Measurements from ENCODE around the gene TOGARAM1. TPM values are rescaled to one million over a fixed set of nuclear protein-coding genes. Genes with fewer than 3 reads are reported as not detected.
"Not testable (repeated sequence)": the region's sequence is repeated elsewhere in the genome, so short reads cannot be mapped to it uniquely, and the experiment has no call there.

The TOGARAM1 gene
- total and polyA plus RNA-seq, 2 experiments from 2014 or later, result 10.5 to 12.2 TPM

GRCh38 chr14:45073231-45073879 is 111.4 kb downstream of the TOGARAM1 start:
- Histone ChIP-seq H3F3A (ENCODE audit: insufficient read depth) (no peaks in the 10 kb centered on the region), H3K27me3 (replicated peaks; ENCODE audit: insufficient read depth) (no peaks in the 10 kb centered on the region), H3K79me2 (ENCODE audit: insufficient read depth) (no peaks in the 10 kb centered on the region), H3K36me3 (ENCODE audit: low read depth) (peaks cover 4% of the 10 kb centered on the region; the same call in 1 of the 2 replicates), H3K9ac (no peak overlapping the region), H3K4me1 (ENCODE audit: insufficient read depth) (no peaks in the 10 kb centered on the region), H3K9me3 (ENCODE audit: low read depth) (no peaks in the 10 kb centered on the region), H4K20me1 (ENCODE audit: insufficient read depth) (no peaks in the 10 kb centered on the region), H3K9me2 (ENCODE audit: insufficient read depth) (no peaks in the 10 kb centered on the region), H2AFZ (no peak overlapping the region), H3K4me3 (no peak overlapping the region), H3K4me2 (ENCODE audit: unreplicated experiment) (no peak overlapping the region), H3K27ac (no peak overlapping the region)
- no peak for DNase-seq
- WGBS, 2 experiments (ENCODE audit: low coverage in 1 of 2, low lambda C conversion rate in 2 of 2, missing lambda C conversion rate in 2 of 2), result 82 to 84% methylated on average over 5 of the region's 5 CpGs
- in situ Hi-C loops (cut with MboI), result no loop called here
- TF ChIP-seq EZH2phosphoT487 (IDR thresholded peaks at IDR 0.05; ENCODE audit: insufficient read depth, low read depth) (no peak), EZH2 (IDR thresholded peaks at IDR 0.05; ENCODE audit: insufficient read depth, poor library complexity, severe bottlenecking) (no peak)

- H3K9ac ChIP-seq, result no peak overlapping the region
- H3K36me3 ChIP-seq (ENCODE audit: low read depth), result no peaks in the 10 kb centered on the region
- no peak for TF ChIP-seq EZH2 (IDR thresholded peaks at IDR 0.05; ENCODE audit: insufficient read depth, poor library complexity, severe bottlenecking)
- TF ChIP-seq EZH2phosphoT487 (IDR thresholded peaks at IDR 0.05; ENCODE audit: insufficient read depth, low read depth), result no peak
- no peaks in the 10 kb centered on the region for H3K4me1 ChIP-seq (ENCODE audit: insufficient read depth)
- H3F3A ChIP-seq (ENCODE audit: insufficient read depth), result no peaks in the 10 kb centered on the region
- WGBS, 2 experiments (ENCODE audit: low coverage in 1 of 2, low lambda C conversion rate in 2 of 2, missing lambda C conversion rate in 2 of 2), result 56 to 68% methylated on average over 1 of the region's 1 CpG
- in situ Hi-C loops (cut with MboI), result no loop called here
- H3K79me2 ChIP-seq (ENCODE audit: insufficient read depth), result no peaks in the 10 kb centered on the region
- no peak overlapping the region for H3K4me2 ChIP-seq (ENCODE audit: unreplicated experiment)
- H3K9me2 ChIP-seq (ENCODE audit: insufficient read depth), result no peaks in the 10 kb centered on the region
- no peak overlapping the region for H3K27ac ChIP-seq
- no peak overlapping the region for H3K4me3 ChIP-seq
- H3K27me3 ChIP-seq (replicated peaks; ENCODE audit: insufficient read depth), result no peaks in the 10 kb centered on the region
- no peak for DNase-seq
- no peaks in the 10 kb centered on the region for H4K20me1 ChIP-seq (ENCODE audit: insufficient read depth)
- no peaks in the 10 kb centered on the region for H3K9me3 ChIP-seq (ENCODE audit: low read depth)
- no peak overlapping the region for H2AFZ ChIP-seq
These were observed 116.3 kb downstream of the TOGARAM1 start for GRCh38 chr14:45078323-45078722.

- H3K4me2 ChIP-seq (ENCODE audit: unreplicated experiment); DNase-seq; H3K27me3 ChIP-seq (replicated peaks; ENCODE audit: insufficient read depth); H3K36me3 ChIP-seq (ENCODE audit: low read depth); H3K4me3 ChIP-seq; H3K27ac ChIP-seq; H3K9me3 ChIP-seq (ENCODE audit: low read depth); H2AFZ ChIP-seq; in situ Hi-C loops (cut with MboI); H3K9me2 ChIP-seq (ENCODE audit: insufficient read depth); H3K9ac ChIP-seq; H3K4me1 ChIP-seq (ENCODE audit: insufficient read depth); H4K20me1 ChIP-seq (ENCODE audit: insufficient read depth): not testable (repeated sequence)
- H3F3A ChIP-seq (ENCODE audit: insufficient read depth), result peaks cover 12% of the 10 kb centered on the region
- H3K79me2 ChIP-seq (ENCODE audit: insufficient read depth), result peaks cover 15% of the 10 kb centered on the region
- WGBS, 2 experiments (ENCODE audit: low coverage in 1 of 2, low lambda C conversion rate in 2 of 2, missing lambda C conversion rate in 2 of 2), result 91 to 100% methylated on average over 5 to 40 of the region's 40 CpGs
These were observed 118.5 kb downstream of the TOGARAM1 start for GRCh38 chr14:45080416-45080968.

GRCh38 chr14:45081096-45081495 is 119.1 kb downstream of the TOGARAM1 start:
- H4K20me1 ChIP-seq (ENCODE audit: insufficient read depth); H3K27me3 ChIP-seq (replicated peaks; ENCODE audit: insufficient read depth); H2AFZ ChIP-seq; H3K9me3 ChIP-seq (ENCODE audit: low read depth); H3K9me2 ChIP-seq (ENCODE audit: insufficient read depth); in situ Hi-C loops (cut with MboI); H3K9ac ChIP-seq; H3K4me3 ChIP-seq; DNase-seq; H3K27ac ChIP-seq; H3K4me1 ChIP-seq (ENCODE audit: insufficient read depth); H3K4me2 ChIP-seq (ENCODE audit: unreplicated experiment); H3K36me3 ChIP-seq (ENCODE audit: low read depth): not testable (repeated sequence)
- 91 to 97% methylated on average over 3 of the region's 3 CpGs for WGBS, 2 experiments (ENCODE audit: low coverage in 1 of 2, low lambda C conversion rate in 2 of 2, missing lambda C conversion rate in 2 of 2)
- peaks cover 21% of the 10 kb centered on the region for H3K79me2 ChIP-seq (ENCODE audit: insufficient read depth)
- H3F3A ChIP-seq (ENCODE audit: insufficient read depth), result peaks cover 15% of the 10 kb centered on the region

- Histone ChIP-seq H3K9ac (no peak overlapping the region), H3K27ac (no peak overlapping the region), H3K36me3 (ENCODE audit: low read depth) (no peaks in the 10 kb centered on the region), H3K79me2 (ENCODE audit: insufficient read depth) (peaks cover 35% of the 10 kb centered on the region), H3K4me2 (ENCODE audit: unreplicated experiment) (no peak overlapping the region), H3K9me3 (ENCODE audit: low read depth) (no peaks in the 10 kb centered on the region), H2AFZ (peak overlapping the region; percentile 37; the same call in 1 of the 2 replicates), H3F3A (ENCODE audit: insufficient read depth) (peaks cover 17% of the 10 kb centered on the region), H4K20me1 (ENCODE audit: insufficient read depth) (peaks cover 13% of the 10 kb centered on the region; the same call in 1 of the 2 replicates), H3K4me3 (no peak overlapping the region), H3K9me2 (ENCODE audit: insufficient read depth) (no peaks in the 10 kb centered on the region), H3K27me3 (replicated peaks; ENCODE audit: insufficient read depth) (no peaks in the 10 kb centered on the region), H3K4me1 (ENCODE audit: insufficient read depth) (peaks cover 13% of the 10 kb centered on the region)
- 98% methylated on average over 2 of the region's 2 CpGs for WGBS, 2 experiments (ENCODE audit: low coverage in 1 of 2, low lambda C conversion rate in 2 of 2, missing lambda C conversion rate in 2 of 2)
- DNase-seq, result no peak
- TF ChIP-seq EZH2 (IDR thresholded peaks at IDR 0.05; ENCODE audit: insufficient read depth, poor library complexity, severe bottlenecking) (no peak), EZH2phosphoT487 (IDR thresholded peaks at IDR 0.05; ENCODE audit: insufficient read depth, low read depth) (no peak)
- in situ Hi-C loops (cut with MboI), result no loop called here
These were observed 120.4 kb downstream of the TOGARAM1 start for GRCh38 chr14:45082420-45082819.

Data from GM23248 (cell line).